HG03354 (cell line): ENCODE results near the gene NTMT1.
A peak's percentile ranks its signal among the peaks of the same experiment; 100 is the strongest.

ENCODE experiments used
- ATAC-seq: cut with Tn5 transposase; IDR thresholded peaks from one replicate; pipeline ENCODE4 v1.9.1; 2021; ENCODE audit warnings: mild to moderate bottlenecking; ENCODE audit not compliant: unreplicated experiment, poor library complexity, severe bottlenecking

Gene NTMT1

DNA sequence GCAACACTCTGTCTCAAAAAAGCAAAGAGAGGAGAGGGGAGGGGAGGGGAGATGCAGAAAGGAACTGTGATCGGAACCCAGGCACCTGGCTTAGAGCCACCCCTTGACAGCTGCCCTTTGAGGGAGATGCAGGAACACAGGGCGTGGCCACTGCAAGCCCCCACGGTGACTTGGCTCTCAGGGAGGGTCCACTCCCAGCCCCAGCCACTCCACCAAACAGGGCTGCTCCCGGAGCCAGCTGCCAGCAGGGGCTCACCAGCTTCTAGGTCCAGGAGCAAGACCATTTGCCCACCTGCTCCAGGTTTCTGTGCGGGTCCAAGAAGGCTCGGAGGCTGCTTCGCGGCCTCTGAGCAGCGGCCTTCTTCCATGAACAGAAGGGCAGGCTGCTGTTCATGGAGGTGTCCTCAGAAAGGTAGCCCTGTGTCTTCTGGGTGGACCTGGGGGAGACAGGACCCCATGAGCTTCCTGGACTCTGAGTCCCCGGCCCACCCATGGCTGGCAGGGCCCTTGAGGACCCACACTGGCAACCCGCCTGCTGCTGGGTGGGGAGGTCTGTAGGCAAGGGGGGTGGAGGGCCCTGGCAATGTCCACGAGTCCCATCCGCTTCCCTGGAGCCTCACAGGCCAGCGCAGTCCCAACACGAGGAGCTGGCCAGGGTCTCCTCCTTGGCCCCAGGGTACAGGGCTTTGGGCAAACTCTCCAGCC lies 13.0 kb upstream of the NTMT1 start:
- no peak for ATAC-seq

GRCh38 chr9:129613520-129614175 lies 12.3 kb upstream of the NTMT1 start:
- ATAC-seq = no peak

DNA sequence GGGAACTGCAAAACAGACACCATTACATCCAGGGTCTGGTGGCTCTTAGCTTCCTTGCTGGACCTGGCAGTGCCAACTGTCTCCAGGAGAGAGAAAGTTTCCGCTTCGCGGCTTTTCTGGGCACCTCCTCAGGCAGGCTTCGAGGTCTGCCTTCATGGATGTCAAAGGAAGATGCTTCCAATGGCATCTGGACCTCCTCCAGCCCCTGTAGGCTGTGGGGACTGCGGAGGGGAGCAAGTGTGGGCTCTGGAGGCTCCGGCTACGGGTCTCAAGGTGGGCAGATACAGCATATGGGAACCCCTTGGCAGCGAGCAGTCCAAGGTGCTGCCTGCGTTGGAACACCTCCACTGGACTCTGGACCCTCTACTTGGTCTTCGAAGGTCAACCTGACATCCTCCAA lies 11.0 kb upstream of the NTMT1 start:
- ATAC-seq = no peak

- no peak for ATAC-seq
Observed at GRCh38 chr9:129615407-129616285, 10.3 kb upstream of the NTMT1 start.

GRCh38 chr9:129617167-129617566 lies 8.8 kb upstream of the NTMT1 start:
- no peak for ATAC-seq

- no peak for ATAC-seq
Observed at GRCh38 chr9:129619787-129620668, 5.9 kb upstream of the NTMT1 start.

- no peak for ATAC-seq
Observed at GRCh38 chr9:129620669-129621295, 5.2 kb upstream of the NTMT1 start, which contains the start of gene C9orf50. C9orf50 (minus strand) TSS chr9:129621101; CDS start chr9:129620574, 527 bp downstream.

GRCh38 chr9:129623331-129623730 lies 2.6 kb upstream of the NTMT1 start:
- no peak for ATAC-seq

- ATAC-seq = no peak
Observed at GRCh38 chr9:129624168-129624759, 1.7 kb upstream of the NTMT1 start.

GRCh38 chr9:129624947-129625346 lies 1.0 kb upstream of the NTMT1 start:
- ATAC-seq = no peak

DNA sequence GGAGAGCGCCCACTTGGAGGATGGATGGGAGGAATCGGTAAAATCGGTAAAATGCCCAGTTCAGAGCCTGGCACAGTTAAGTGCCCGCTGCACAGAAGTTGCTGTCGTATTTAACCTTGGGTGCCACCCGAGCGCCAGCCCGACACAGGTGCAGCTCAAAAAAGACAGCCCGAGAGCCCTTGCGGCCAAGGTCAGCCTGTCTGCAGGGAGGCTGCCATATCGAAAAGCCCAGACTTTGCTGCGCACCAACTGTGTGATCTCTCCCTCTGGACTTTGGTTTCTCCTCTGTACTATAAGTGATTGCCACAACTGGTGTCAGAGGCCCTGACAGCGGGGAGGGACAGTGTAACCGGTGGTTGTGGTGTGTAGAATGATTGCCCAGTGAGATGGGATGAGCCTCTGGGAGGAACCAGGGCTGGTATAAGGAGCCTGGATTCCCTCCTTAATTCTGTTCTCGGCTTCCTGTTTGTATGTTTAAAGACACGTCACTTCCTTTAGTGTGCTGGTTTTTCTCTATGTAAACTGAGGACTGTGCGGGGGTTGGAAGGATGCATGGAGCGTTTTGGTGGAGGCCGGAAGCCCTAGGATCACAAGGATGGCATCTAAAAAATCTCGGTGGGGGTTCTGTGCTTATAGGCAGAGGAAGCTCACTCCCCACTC lies 792 bp downstream of the NTMT1 start:
- peak; percentile 30 for ATAC-seq

DNA sequence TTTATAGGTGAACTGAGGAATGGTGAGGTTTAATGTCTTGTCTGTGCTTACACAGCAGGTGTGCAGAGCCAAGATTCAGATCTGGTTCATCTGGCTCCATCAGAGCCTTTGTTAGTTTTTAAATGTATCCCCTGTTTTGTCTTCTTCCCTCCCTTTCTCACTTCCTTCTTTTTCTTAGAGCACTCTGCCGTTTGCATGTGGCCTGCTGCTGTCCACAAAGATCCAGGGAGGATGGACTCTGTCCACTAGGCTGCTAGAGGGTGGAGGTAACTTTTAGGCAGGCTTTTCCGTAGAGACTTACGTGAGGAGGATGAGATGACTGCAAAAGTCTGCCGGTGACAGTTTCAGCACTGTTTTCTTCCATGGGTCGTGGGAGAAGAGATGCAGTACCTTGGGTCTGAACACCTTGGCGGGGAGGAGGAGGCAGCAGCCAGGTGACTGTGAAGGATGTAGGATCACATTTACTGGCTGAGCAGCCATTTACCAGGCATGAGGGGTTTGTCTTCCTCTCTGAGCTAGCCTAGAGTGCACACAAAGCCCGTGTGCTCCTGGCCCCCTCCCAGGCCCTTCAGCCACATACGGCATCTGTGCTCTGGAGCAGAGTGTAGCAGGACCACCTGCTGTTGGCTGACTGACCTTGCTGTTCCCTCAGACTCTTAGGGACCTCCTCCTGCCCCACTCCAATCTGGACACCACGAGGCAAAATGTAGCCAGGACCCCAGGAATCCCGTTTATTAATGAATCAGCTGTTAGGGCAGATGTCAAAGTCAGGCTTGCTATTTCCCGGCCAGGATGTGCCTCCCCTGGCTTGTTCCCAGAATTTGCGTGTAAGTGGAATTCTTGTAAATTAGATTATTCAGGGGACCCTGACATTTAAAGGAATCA lies 1.8 kb downstream of the NTMT1 start:
- no peak for ATAC-seq

DNA sequence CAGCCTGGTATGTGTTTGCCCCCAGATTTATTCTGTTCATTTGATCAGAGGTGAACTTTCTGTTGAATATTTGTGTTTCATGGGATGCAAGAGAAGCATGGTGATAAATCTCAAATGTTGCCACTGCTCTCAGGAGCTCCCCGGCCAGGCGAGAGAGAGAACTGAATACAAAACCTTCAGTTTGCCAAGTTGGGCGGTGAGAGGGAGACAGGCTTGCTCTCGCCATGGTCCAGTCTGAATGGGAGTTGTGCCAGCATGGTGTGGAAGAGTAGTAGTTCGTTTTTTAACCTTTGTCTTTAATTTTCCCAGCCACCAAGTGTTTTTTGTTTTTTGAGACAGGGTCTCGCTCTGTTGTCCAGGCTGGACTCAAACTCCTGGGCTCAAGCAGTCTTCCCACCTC lies 2.7 kb downstream of the NTMT1 start:
- no peak for ATAC-seq

DNA sequence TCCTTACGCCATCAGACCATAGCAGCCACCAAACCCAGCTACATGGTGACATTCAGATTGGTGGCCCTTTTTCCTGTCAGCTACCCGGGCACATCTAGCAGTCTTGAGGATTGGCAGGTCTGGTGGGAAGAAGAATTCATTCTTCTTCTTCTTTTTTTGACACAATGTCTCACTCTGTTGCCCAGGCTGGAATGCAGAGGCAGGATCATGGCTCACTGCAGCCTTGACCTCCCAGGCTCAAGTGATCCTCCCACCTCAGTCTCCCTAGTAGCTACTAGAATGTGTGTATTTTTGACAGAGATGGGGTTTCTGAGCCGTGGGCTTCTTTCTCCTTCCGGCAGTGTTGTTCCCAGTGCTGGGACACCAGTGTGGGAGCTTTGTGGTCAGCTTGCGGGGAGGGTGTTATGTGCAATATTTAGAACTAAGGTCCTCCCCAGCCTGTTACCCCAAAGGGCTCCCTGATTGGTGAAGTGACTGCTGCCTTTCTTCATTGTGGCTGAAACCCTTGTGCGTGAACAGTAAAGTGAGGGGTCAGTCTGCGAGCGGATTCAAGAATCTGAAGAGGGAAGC lies 3.4 kb downstream of the NTMT1 start:
- ATAC-seq = no peak

DNA sequence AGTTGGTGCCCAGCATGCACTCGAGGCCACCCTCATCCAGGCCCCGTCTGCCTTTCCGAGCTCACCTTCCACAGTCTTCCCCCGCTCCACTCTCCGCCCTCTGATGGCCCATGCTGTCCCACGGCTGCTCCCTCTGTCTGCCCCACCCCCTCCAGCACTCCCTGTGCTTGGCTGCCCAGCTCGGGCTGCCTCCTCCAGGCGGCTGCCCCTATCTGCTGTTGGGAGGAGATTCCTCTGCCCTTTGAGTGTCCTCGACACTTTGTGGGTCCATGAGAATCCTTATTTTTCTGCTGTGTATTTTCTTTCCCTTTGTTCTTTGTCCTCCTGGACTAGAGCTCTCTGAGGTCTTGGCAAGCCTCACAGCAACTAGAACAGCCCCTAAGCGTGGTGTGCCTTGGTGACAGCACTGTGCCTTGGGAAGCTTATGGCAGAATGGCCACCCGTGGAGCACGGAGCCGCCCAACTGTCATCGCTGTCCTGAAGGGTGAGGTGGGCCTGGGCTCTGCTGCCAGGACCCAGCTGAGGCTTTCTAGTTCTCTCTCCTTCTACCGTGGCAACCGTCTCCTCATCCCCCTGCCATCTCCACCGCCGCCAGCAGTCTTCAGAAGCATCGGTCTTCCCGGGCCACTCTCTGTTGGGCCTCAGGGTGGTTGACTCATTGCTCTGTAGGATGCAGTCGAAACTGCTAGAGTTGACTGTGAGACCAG lies 5.2 kb downstream of the NTMT1 start:
- ATAC-seq = no peak

GRCh38 chr9:129631674-129632129 lies 5.7 kb downstream of the NTMT1 start:
- no peak for ATAC-seq
